GM18502 (cell line): ENCODE measurements around the gene GTSF1L.
A peak's percentile ranks its signal among the peaks of the same experiment; 100 is the strongest.

ENCODE experiments used
- ATAC-seq: cut with Tn5 transposase; IDR thresholded peaks from one replicate; pipeline ENCODE4 v1.9.1; 2021; ENCODE audit warnings: mild to moderate bottlenecking; ENCODE audit not compliant: unreplicated experiment, poor library complexity

GTSF1L gene

GRCh38 chr20:43717616-43717995 lies 9.2 kb downstream of the GTSF1L start:
- ATAC-seq, result no peak

GRCh38 chr20:43716757-43717615 lies 9.8 kb downstream of the GTSF1L start:
- ATAC-seq, result no peak

- ATAC-seq, result no peak
Measured at GRCh38 chr20:43716123-43716522, 10.7 kb downstream of the GTSF1L start.

DNA sequence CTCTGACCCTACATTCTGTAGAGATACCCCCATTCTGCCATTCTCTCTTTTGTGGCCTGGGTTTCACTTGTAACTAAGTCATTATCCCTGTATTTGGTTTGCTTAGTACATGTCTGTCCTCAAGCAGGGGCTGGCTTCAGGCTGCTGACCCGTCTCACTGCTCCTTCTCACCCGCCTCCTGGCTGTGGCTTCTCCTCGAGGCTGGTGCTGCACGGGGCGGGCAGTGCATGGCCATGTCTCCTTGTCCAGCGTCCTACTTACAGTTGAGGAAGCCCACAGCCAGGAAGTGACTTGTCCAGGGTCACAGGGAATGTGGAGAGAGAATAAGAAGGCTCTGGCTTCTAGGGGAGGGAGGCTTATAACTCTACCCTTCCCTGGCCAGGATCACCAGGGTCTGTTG lies 11.3 kb downstream of the GTSF1L start:
- ATAC-seq, result no peak

DNA sequence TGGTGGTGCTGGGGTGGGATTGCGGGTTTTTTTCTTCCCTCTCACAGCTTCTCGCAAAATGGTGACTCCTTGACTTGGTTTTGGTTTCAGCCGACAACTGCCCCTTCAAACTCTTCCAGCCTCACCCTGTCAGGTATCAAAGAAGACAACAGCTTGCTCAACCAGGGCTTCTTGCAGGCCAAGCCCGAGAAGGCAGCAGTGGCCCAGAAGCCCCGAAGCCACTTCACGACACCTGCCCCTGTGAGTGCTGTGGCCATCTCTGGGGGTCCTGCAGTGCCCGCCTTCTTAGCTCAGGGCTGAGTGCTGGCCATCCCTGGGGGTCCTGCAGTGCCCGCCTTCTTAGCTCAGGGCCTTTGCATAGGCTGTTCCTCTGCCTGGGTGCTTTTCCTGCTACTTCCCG lies 11.8 kb downstream of the GTSF1L start:
- ATAC-seq, result no peak

DNA sequence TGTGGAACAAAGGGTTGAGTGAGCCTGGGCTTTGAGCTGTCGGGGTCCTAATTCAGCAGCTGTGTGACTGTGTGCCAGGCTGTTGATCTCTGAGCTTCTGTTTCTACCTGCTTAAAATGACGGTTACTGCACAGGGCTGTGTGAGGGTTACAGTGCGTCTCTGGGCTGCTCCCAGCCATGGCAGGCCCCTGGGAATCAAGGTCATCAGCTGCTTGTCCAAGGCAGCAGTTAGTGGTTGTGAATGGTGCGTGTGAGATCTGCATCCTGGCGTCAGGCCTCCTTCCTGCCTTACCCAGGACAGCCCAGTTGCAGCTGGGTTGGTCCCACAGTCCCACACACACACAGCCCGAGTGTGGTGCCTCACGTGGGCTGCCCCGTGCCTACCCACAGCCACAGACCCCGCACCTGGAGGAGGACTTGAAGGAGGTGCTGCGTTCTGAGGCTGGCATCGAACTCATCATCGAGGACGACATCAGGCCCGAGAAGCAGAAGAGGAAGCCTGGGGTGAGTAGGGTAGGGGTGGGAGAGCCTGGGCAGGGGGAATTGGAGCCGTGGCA lies 15.6 kb downstream of the GTSF1L start:
- ATAC-seq, result peak; percentile 8

DNA sequence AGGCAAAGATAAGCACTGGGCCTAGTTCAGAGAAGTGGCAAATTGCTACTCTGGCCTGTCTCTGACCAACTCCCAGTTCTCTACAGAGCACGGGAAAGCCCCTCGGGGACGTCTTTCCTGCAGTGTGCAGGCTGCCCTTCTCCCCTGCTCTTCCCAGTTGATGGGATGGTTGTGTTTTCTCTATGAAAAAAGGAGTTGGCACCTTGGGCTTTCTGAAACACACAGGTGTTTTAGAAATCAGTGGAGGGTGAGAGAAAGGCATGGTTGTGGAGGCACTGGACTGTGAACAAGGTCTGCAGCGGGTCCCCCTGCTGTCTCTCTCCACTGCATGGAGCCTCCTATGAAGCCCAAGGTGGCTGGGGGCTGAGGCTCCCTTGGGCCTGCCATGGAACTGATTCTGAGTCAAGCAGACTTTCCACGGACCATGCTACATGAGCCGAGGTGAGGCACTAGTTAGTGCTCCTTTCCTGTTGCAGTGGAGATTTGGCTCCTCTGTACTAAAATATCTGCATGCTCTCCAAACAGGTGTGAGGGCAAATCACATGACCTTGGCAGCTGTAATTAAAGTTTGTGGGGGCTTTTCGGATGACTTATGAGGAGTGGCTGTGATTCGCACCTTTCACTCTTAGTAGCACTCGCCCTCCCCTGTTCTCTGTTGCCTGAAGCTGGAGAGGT lies 16.3 kb downstream of the GTSF1L start:
- peak; percentile 55 for ATAC-seq

- no peak for ATAC-seq
Measured at GRCh38 chr20:43702502-43702901, 24.3 kb downstream of the GTSF1L start.

GRCh38 chr20:43700627-43701026 lies 26.2 kb downstream of the GTSF1L start:
- ATAC-seq, result no peak

GRCh38 chr20:43699941-43700565 lies 26.7 kb downstream of the GTSF1L start:
- ATAC-seq, result no peak

- no peak for ATAC-seq
Measured at GRCh38 chr20:43695571-43695970, 31.2 kb downstream of the GTSF1L start.

- ATAC-seq, result no peak
Measured at GRCh38 chr20:43694763-43695162, 32.0 kb downstream of the GTSF1L start.

DNA sequence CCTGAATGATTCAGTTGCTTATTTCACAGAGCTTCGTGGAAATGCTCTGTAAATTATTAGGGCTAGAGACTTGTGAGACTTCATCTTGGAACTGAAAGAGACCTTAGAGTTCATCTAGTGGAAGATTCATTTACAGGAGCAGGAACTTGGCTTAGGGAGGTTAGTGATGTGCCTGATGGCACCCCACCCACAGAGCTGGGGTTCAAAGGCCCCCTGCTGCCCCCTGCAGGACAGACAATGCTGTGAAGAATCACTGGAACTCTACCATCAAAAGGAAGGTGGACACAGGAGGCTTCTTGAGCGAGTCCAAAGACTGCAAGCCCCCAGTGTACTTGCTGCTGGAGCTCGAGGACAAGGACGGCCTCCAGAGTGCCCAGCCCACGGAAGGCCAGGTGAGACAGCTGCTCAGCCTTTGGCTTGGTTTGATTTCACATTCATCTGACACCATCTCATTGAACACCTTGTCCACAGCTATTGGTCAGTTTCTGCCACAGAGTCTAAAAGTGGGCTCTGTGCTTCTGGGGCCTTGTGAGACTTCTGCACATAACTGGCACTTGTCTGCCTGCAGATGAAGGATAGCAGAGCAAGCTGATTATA lies 34.8 kb downstream of the GTSF1L start:
- ATAC-seq, result no peak

- no peak for ATAC-seq
Measured at GRCh38 chr20:43690943-43691598, 35.7 kb downstream of the GTSF1L start.

DNA sequence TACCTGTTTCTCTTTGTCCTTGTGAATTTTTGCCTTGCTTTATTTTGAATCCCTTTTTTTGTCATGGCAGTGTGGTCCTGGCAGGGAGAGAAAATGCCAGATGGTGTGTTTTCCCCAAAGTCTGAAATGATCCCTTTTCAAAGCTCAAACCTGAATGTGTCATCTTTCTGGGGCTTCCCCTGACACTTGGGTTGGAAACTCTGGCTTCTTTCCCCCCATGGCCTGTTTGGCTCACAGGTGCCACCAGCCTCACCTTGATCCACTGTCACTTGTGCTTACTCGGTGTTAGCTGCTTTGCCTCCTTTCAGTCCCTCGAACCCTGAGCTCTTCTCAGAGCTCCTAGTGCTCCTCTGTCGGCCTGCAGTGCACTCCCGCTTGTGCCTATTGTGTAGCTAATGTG lies 37.6 kb downstream of the GTSF1L start:
- ATAC-seq, result no peak

- ATAC-seq, result no peak
Measured at GRCh38 chr20:43686820-43687219, 40.0 kb downstream of the GTSF1L start.

DNA sequence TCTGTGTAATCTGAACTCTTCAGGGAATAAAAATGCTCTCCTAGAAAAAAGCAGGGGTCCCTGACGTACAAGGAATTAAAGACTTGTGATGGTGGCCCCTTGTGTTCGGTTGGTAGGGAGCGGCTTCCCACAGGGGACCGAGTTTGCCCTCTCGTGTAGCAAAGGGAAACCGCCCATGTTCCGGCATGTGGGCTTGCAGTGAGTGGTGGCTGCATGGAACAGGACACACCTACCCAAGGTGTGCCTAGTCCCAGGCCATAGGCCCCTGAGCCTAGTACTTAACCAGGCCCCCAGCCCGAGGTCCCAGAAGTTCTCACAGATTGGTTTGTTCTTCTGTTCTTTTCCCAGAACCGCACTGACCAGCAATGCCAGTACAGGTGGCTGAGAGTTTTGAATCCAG lies 44.4 kb downstream of the GTSF1L start:
- ATAC-seq, result peak; percentile 41

GRCh38 chr20:43681991-43682410 lies 44.8 kb downstream of the GTSF1L start:
- peak; percentile 89 for ATAC-seq

DNA sequence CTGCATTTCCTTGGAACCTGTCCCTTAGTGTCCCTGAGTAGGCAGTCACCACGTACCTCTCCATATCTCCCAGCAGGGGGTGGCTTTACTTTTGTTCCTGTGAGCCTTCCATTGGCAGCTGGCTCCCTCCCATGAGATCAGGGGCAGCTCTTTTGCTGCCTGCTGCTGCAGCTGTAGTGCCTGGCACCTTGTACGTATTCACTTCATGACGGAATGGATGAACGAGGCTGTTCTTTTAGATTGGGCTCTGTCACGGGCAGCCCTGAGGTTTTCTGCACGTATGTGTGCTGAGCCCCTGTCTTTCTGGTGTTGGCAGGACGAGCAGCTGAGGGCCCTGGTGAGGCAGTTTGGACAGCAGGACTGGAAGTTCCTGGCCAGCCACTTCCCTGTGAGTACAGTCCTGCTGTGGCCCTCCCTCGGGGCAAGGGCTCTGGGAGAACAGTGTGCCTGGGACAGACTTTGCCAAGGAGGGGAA lies 45.3 kb downstream of the GTSF1L start:
- peak; percentile 22 for ATAC-seq

- ATAC-seq, result no peak
Measured at GRCh38 chr20:43680981-43681380, 45.8 kb downstream of the GTSF1L start.
